GM12801 (cell line): Measurements from ENCODE around the gene SPTLC1.

Experiments
- CTCF ChIP-seq: IDR thresholded peaks from one replicate; pipeline ENCODE4 v1.5.1; 2011; ENCODE audit warnings: control low read depth; ENCODE audit not compliant: insufficient read length; ENCODE audit errors: extremely low read depth

SPTLC1 gene

GRCh38 chr9:92155221-92155620, 40.0 kb upstream of the SPTLC1 start:
- TF ChIP-seq CTCF = no peak

- no peak for TF ChIP-seq CTCF
Measured at GRCh38 chr9:92151691-92152393, 36.6 kb upstream of the SPTLC1 start.

GRCh38 chr9:92147852-92148180, 32.6 kb upstream of the SPTLC1 start:
- no peak for TF ChIP-seq CTCF

GRCh38 chr9:92147030-92147851, 32.0 kb upstream of the SPTLC1 start:
- TF ChIP-seq CTCF = no peak

- TF ChIP-seq CTCF = no peak
Measured at GRCh38 chr9:92146610-92147009, 31.4 kb upstream of the SPTLC1 start.

- TF ChIP-seq CTCF = no peak
Measured at GRCh38 chr9:92142329-92142728, 27.1 kb upstream of the SPTLC1 start.

- TF ChIP-seq CTCF = no peak
Measured at GRCh38 chr9:92141144-92142129, 26.2 kb upstream of the SPTLC1 start.
